ENCODE results near the gene COL2A1.

COL2A1 gene

GRCh38 chr12:48010366-48010970, 6.2 kb upstream of the COL2A1 start:
- no peak for DNase-seq

DNA sequence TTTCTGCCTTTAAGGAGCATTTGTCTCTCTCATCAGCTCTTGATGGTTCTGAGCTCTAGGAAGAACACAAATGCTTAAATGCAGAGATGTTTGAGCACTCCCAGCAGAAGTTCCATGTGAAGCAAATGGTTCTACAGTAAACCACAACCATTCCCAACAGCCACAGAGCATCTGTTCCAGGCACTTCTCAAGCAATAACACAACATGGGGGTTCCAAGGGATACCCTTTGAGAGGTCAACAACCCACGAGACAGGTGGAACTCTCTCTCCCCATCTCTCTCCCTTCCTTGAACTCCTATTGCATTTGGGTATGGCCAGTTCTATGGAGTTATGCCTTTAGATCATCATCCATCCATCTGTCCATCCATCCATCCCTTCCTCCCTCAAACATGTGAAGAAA, 5.2 kb upstream of the COL2A1 start:
- DNase-seq, result no peak

GRCh38 chr12:48008950-48009349, 4.7 kb upstream of the COL2A1 start:
- no peak for DNase-seq

GRCh38 chr12:48008349-48008748, 4.1 kb upstream of the COL2A1 start:
- no peak for DNase-seq

GRCh38 chr12:48007206-48007605, 2.9 kb upstream of the COL2A1 start:
- no peak for DNase-seq

- DNase-seq, result no peak
Measured at GRCh38 chr12:48005750-48006021, 1.4 kb upstream of the COL2A1 start.

- DNase-seq, result no peak
Measured at GRCh38 chr12:48005001-48005749, 899 bp upstream of the COL2A1 start.

DNA sequence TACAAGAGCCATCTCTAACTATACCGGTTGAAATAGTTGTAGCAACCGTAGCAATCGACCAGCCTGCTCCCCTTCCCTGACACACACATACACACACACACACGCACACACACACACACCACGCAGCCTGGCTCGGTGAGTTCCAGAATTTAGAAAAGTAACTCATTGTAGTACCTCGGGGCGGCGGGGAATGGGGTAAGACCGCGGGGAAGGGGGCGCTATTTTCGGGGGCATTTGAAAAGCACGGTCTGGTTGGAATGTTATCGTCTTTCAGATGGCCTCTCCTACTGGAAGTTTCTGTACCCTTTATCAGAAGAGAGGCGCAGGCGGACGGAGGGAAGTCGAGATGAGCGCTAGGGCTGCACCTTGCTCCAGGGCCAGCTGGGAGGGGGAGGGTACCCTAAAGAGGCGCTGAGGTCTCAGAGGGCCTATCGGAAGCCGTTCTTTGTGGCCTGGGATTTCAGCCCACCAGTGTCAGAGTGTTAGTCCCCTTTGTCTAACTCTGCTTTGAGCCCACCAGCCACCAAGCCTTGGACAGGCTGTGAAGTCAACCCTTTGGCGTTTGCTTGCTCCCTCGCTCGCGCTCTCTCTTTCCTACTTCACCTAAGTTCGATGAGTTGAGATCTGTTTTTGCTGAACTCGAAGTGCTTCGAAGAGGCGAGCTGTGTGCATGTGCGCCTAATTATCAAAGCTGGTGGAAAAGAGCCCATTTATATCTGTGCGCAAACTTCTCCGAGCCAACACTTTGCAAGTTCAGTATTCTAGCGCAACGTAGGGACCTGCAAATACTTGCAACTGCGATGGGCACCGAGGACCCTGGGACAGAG, 837 bp downstream of the COL2A1 start:
- DNase-seq, result peak; percentile 18

GRCh38 chr12:48002773-48003218, 1.5 kb downstream of the COL2A1 start:
- DNase-seq, result no peak

- no peak for DNase-seq
Measured at GRCh38 chr12:48002414-48002730, 1.9 kb downstream of the COL2A1 start.

DNA sequence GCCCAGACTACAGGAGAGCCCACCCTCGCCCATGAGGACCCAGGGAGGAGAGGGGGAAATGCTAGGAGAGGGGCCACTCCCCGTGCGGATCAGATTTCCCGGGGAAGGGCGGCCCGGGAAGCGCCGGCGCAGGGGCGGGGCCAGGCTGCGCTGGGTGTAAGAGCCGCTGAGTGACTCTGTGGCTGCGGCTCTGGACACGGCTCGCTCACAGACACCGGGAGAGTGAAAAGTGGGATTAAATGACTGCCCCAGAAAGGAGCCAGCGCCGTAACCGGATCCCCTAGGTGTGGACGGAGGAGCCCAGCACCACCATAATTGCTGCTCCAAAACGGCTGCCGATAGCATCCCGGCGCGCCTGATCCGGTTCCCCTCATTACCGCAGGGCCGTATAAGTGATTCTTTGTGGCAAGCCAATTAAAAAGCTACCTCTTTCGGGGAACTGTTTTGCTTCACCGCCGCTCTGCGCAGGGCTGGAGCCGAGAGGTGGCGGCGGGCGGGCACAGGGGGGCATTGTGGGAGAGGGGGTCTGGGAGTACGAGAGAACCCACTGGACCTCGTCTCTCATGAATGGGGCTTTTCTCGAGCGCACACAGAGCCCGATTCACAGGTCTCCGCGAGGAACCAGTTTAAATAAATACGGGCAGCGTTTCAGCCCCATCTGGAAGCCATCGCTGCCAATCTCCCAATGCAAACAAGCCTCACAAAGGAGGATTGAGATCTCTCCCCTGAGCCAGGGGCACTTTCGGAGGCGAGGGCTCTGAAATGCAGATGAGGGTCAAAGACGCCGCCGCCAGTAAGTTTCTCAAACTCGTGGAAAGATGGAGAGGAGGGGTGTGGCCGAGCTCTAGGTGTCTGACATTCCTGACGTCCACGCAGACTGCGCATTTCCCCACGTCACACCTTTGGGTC, 2.5 kb downstream of the COL2A1 start:
- DNase-seq, result no peak

GRCh38 chr12:48000878-48001504, 3.3 kb downstream of the COL2A1 start:
- no peak for DNase-seq

DNA sequence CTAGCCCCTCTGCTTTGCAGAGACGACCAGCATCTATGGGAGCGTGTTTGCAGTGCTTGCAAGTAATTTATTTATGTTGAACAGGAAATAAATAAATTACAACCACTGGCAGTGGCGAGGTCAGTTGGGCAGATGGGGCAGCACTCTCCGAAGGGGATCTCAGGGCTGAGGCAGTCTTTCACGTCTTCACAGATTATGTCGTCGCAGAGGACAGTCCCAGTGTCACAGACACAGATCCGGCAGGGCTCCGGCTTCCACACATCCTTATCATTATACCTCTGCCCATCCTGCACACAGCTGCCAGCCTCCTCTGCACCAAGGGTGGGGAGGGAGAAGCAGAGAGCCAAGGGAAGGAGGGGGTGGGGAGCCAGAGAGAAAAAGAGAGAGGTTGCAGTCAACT, 4.5 kb downstream of the COL2A1 start:
- DNase-seq, result no peak

DNA sequence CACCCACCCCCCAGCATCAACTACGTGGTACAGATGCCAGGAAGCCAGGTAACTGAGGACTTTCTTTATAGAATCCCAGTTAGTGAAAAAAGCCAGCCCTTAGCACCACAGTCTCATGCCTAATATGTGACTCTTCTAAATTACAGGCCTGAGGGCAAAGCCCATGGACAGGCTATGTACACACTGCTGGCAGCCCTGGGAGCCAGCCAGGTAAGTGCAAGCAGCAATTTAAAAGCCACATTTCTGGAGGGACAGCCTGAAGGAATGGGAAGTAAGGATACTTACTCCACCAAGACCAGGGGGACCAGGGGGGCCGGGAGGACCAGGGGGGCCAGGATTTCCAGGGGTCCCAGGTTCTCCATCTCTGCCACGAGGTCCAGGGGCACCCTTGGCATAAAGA, 7.0 kb downstream of the COL2A1 start:
- no peak for DNase-seq

GRCh38 chr12:47995981-47996401, 8.3 kb downstream of the COL2A1 start:
- no peak for DNase-seq

DNA sequence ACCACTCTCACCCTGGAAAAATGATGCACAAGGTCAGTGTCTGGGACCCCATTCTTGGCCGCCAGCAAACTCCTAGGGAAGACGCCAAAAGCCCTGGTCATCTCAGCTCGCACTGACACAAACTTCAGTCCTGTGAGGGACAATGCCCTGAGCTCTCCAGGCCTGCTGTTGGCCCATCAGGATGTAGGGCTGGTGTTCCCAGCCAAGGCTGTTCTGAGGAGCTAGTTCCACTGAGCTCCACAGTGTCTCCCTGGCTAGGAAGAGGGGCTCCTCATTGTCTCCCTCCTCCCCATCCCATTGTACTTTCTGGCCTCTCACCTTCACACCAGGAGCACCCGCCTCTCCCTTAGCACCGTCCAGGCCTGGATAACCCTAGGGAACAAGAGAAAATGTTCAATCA, 10.8 kb downstream of the COL2A1 start:
- no peak for DNase-seq

GRCh38 chr12:47992776-47993175, 11.5 kb downstream of the COL2A1 start:
- DNase-seq, result no peak

GRCh38 chr12:47991106-47992061, 12.9 kb downstream of the COL2A1 start:
- DNase-seq, result no peak

- no peak for DNase-seq
Measured at GRCh38 chr12:47990351-47991105, 13.7 kb downstream of the COL2A1 start.

DNA sequence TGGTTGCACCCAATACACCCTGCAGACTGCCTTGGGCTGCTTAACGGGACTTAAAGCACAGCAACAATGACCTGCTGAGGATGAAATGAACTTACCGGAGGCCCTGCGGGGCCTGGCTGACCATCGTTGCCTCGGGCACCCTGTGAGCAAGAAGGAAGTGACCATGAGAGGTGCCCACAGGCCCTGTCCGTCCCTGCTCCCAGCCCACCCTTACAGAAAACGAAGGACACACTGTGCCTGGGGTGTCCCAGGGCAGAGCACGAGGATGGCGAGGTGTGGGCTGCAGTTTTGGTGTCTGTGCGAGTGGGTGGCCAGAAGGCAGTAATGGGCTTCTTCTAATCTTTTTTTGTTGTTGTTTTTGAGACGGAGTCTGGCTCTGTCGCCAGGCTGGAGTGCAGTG, 14.6 kb downstream of the COL2A1 start:
- no peak for DNase-seq

DNA sequence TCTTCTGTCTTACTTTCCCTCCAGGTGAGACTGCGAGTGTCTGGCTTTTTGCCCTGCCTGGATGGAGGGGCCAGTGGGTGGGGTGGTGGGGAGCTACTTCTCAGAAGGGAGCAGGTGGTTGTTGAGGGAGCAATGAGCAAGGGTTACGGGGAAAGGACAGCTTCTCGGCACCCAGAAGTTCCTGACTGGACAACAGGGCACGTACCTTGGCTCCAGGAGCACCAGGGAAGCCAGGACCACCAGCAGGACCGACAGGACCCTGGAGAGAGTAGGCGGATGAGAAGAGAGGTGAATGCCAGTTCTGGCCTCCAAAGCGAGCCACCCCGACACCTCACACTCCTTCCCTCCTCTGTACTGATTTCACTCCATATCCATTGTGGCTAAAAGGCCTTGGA, 15.3 kb downstream of the COL2A1 start:
- DNase-seq, result no peak
